Daoy (cell line): ENCODE results near the gene ZNF26. TPM values are rescaled to one million over a fixed set of nuclear protein-coding genes. Genes with fewer than 3 reads are reported as not detected.
A peak's percentile ranks its signal among the peaks of the same experiment; 100 is the strongest.
"Not testable (repeated sequence)": the region's sequence is repeated elsewhere in the genome, so short reads cannot be mapped to it uniquely, and the experiment has no call there.

Experiments used
- DNase-seq: peaks from one replicate; pipeline ENCODE4 v3.0.0-alpha.2; 2015; ENCODE audit warnings: low read depth
- total RNA-seq: library from RNA; depleted of rRNA; stranded (reverse); fragments of >200 nt; shearing (Covaris generic); gene quantifications from 2 replicates; pipeline ENCODE4 v1.2.3, GENCODE V29; 2014; rRNA removed

Gene ZNF26, protein sequence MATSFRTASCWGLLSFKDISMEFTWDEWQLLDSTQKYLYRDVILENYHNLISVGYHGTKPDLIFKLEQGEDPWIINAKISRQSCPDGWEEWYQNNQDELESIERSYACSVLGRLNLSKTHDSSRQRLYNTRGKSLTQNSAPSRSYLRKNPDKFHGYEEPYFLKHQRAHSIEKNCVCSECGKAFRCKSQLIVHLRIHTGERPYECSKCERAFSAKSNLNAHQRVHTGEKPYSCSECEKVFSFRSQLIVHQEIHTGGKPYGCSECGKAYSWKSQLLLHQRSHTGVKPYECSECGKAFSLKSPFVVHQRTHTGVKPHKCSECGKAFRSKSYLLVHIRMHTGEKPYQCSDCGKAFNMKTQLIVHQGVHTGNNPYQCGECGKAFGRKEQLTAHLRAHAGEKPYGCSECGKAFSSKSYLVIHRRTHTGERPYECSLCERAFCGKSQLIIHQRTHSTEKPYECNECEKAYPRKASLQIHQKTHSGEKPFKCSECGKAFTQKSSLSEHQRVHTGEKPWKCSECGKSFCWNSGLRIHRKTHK
- total RNA-seq = 6.9 and 9.8 TPM in 2 replicates

DNA sequence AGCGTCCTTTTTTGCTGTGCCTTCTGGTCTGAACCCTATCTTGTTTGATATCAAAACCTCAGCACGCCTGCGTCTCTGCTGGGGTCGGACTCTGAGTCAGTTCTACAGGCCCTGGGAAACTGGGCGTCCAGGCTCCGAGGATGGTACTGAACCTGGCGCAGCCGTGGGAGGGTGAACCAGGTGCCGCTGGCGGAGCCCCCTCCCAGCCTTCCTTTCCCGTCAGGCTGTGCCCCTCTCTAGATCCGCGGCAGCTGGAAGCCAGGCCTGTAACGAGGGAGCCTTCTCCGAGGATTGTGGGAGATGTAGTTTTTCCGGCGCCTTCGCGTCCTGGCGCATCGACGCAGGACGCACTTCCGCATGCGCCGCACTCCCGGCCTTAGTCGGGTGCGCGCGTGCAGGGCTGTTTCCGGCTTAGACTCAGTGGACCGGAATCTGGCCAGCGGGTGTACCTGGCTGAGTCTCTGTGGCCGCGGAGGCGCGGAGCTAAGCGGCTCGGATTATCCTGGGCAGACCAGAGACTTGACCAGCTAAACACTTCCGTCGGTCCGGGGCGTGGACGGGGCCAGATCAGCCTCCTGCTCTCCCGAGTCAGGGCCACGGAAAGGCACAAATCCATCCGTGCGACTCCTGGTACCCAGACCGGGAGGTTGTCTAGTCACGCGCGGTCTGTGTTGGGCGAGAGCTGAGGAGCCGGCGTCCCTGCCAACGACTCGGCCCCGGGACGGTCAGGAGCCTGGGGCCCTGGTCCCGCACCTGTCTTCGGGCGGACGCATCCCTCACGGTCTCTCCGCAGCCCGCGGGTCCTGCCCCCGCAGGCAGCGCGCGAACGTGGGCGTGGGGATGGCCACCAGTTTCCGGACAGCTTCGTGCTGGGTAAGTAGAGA is at the start of gene ZNF26:
ZNF26 (plus strand) TSS at position 367 of the 884 bp plus-strand sequence; CDS start at position 841, 474 bp downstream.
- DNase-seq = peak; percentile 96

DNA sequence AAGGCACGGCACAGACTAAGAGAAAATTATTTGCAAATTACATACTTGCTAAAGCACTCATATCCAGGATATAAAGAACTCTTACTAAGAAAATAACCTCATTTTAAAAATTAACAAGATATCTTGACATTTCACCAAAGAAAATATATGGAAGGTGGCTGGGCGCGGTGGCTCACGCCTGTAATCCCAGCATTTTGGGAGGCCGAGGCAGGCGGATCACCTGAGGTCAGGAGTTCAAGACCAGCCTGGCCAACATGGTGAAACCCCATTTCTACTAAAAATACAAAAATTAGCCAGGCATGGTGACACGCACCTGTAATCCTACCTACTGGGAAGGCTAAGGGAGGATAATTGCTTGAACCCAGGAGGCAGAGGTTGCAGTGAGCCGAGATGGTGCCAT is 49.2 kb upstream of the ZNF26 start:
- DNase-seq = not testable (repeated sequence)

DNA sequence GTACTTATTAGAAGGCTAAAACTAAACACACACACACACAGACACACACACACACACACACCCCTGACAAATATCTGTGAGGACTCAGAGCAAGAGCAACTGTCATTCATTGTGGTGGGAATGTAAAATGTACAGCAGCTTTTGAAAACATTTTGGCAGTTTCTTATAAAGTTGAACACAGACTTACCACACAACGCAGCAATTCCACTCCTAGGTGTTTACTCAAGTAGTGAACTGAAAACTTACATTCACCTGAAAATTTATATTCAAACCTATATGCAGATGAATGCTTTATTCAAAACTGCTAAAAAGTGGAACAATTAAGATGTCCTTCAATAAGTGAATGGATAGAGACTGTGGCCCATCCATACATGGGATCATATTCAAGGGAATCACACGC is 48.7 kb upstream of the ZNF26 start:
- no peak for DNase-seq

DNA sequence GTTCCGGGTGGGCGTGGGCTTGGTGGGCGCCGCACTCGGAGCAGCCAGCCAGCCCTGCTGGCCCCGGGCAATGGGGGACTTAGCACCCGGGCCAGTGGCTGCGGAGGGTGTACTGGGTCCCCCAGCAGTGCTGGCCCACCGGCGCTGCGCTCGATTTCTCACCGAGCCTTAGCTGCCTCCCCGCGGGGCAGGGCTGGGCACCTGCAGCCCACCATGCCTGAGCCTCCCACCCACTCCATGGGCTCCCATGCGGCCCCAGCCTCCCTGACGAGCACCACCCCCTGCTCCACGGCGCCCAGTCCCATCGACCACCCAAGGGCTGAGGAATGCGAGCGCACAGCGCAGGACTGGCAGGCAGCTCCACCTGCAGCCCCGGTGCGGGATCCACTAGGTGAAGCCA is 47.4 kb upstream of the ZNF26 start:
- not testable (repeated sequence) for DNase-seq

DNA sequence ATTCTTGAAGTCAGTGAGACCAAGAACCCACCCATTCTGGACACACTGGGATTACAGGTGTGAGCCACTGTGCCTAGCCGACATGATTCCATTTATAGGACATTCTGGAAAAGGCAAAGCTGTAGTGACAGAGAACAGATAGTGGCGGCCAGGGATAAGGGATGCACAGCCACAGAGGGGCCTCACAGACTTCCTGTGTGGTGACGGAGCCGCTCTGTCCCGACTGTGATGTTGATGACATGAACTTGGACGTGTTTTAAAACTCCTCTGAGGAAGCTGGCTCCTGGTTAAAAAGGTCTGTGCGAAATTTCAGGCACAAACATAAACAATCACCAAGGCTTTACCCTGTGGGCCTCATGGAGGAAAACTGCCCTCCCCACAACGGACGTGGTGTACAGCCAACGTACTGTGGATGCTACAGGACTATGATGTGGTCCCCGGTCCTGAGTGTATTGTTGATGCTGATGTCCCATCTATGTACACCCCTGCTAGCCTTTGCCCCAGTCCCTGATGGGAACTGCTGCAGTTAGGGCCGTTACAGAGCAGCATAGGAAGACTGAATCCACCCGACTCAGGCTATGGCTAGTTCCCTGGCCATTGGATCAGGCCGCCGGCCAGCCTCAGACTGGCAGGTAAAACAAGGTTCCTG is 46.0 kb upstream of the ZNF26 start:
- DNase-seq = no peak

DNA sequence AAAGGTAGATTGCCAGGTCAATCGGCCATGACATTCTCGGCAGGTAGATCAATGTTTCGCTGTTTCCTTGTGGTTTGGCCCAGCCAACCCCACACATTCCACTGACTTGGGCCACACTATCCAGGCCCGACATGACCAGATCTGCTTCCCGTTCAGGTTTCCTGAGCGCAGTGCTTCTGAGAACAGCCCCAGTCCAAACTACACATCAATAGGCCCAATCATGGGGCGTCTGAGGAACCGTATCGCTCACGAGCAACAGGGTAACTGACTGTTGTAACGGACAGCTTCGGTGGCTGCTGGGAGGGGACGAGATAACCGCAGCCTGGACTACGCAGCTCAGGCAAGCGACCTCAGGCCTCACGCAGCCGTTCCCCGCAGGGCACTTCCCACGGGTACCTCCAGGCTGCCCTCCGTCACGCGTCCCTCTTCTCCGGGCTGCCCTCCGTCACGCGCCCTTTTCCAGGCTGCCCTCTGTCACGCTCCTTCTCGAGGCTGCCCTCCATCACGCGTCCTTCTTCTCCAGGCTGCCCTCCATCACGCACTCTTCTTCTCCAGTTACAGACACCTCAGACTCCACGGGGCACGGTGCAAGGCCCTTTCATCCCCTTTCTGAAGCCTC is 44.7 kb upstream of the ZNF26 start:
- DNase-seq = no peak

DNA sequence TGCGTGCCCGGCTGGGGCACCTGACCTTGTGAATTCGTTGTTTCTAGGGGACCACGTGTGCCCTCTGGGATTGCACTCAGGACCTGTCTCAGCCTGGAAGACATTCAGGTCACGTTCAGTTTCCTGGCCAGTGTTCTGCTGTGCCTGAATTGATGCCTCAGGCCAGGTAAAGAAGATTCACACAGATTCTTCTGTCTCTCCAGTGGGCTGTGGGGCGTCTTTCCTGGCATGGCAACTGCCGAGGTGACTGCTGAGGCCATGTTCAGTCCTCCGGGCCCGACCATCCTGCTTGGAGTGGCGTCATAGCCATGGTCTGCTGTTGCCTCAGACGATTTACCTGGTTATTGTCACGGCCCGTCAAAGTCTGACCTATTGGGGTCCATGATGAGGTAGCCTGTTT is 43.6 kb upstream of the ZNF26 start:
- no peak for DNase-seq

DNA sequence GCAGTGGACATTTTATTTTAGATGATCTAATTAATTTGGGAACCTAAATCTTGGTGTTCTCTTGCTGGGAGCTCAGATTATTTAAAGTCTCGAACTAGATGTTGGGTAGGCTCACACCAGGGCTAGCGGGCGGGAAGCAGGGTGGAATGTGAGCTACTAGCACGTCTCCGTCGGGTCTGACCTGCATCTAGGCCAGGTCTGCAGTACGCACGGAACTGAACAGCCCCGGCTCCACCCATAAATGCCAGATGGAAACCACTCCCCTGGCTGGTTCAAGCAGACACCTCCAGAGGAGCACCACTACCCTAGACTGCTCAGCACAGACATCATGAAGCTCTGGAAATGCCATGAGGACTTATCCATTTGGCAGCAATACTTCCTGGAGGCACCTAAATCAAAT is 40.4 kb upstream of the ZNF26 start:
- DNase-seq = no peak

DNA sequence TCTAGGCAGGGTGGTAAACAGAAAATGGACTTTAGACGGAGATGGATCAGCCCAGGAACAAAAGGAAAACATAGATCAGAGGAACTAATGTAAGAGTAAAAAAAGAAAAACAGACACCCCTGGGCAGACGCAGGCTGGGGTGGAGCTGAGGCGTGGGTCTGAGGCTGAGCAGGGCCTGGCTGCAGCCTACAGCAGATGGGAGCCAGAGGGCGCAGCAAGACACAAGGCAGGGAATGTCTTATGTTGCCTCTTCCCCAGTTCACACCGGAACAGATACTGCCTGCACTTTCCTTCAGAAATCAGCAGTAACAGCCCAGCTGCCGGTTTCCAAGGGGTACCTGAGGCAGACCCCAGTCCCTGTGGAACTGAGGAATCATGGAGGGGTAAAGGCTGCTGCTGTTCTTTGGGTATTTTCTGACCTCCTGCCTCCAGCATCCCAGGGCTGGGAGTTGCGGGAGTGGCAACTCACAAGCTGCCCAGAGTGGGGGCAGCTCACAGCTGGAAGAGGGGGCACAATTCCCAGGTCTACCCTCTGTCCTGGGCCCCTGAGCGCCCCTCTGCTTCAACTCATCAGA is 39.8 kb upstream of the ZNF26 start:
- DNase-seq = no peak

DNA sequence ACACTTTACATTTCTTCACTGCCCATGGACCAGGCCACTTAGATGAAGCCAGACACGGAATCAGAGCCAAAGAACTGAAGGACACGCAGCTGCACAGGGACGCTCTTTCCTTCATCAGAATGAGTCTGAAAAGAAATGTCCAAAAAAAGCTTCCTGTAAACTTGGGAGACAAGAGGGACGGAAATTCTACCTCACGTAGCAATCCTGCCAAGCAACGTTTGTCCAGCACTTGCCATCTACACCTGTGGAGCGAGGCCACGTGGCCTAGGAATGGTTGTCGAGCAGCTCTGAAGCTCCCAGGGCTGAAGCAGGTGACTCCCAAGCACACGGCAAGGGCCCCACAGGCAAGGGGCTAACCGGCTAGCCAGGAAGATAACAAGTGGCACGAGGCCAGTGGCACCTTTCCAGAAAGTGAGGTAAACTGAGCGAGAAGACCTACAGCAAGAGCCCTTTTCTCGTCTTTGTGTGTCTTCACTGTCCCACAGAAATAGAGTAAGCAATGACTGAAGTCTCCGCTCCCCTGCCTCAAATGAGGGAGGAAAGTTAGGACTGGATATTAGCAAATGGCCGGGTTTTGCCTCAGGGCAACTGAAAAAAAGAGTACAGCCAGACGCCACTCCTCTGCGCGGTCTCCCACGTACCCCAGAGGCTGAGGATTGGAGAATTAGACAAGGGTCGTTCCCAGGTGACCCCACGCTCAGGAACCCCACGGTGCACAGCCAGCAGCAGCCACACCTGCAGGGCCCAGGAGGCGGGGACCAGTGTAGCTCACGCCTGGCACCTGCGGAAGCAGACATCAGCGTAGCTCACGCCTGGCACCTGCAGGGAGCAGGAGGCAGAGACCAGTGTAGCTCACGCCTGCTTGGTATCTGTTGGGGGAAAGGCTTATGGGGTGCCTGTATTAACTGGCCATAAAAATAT is 37.8 kb upstream of the ZNF26 start:
- DNase-seq = no peak

DNA sequence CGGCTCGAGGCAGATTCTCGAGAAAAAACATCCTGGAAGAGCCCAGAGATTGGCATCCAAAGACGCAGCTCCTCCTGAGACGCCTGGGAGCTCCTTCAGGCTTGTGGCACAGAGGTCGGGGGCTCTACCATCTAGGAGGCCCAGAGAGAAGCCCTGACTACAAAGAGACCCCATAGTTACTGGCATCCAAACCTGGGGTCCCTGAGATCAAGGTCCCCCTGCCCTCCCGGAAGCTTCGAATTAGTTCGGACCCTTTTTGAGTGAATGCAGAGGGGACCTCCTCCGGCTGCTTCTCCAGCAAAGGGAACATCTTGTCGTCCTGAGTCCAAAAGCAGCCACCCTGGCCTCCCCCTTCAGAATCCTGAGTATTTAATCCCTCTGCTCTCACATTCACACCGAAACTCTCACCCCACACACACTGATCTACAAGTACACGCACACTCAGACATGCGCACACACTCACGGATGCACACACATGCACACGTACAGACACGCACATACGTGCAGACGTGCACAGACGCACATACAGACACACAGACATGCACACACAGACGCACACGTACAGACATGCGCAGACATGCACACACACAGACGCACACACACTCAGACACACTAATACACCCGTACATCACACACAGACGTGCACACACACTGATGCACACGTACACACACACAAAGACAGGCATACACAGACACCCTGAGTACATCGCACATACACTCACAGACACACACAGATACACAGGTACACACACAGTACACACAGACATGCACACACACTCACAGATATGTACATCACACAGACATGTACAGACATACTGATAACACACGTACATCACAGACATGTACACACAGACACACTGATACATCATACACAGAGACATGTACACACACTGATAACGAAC is 36.0 kb upstream of the ZNF26 start:
- no peak for DNase-seq

DNA sequence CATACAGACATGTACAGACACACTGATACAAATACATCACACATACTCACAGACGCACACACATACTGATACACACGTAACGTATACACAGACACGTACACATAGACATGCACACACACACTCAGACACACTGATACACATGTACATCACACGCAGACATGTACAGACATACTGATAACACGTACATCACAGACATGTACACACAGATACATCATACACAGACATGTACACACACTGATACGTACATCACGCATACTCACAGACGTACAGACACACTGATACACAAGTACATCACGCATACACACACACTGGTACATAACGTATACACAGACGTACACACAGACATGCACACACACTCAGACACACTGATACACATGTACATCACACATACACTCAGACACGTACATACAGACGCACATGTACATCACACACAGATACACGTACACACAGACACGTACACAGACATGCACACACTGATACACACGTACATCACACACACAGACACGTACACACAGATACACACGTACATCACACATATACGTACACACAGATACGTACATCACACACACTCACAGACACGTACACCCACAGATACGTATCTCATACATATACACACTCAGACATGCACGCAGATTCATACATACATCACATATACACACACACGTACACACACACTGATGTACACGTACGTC is 35.2 kb upstream of the ZNF26 start:
- no peak for DNase-seq

DNA sequence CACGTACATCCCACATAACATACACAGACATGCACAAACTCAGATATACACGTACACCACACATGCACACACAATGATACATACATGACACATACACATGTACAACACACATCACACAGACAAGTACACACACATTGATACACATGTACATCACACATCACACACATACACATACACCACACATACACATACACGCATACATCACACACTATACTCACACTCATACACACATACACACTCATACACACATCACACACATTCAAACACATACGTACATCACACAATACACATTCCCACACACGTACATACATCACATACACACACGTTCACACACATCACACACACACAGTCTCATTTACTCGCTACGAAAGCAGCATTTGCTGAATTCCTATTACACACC is 34.5 kb upstream of the ZNF26 start:
- no peak for DNase-seq

DNA sequence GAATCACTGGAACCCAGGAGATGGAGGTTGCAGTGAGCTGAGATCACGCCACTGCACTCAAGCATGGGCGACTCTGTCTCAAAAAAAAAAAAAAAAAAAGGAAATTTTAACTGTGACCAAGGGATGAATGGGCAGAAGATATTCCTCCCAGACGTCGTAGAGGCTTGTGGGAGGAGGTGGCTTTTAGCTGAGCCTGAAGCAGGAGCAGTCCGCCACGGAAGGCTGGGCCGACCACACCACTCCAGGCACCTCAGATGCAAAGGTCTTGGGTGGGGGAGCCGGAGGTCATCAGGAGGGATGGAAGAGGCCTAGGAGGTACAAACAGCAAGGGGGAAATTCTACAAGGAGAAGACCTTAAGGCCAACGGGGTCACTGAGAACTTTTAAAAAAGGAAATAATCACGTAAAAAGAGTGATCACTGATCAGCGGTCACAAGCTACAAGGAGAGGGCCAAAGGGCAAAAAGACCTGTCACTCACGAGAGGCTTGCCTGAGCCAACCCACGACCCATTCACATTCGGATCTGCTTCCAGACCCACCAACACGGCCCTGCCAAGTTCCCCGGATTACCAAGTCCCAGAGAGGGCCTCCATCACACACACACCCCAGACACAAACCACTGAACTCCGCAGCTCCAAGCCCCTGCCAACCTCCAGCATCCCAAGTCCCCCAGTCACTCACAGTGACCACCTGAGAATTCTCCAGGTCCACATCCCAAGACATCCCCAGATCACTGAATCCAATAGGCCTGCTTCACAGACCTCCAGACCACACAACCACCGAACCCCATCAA is 33.6 kb upstream of the ZNF26 start:
- no peak for DNase-seq

DNA sequence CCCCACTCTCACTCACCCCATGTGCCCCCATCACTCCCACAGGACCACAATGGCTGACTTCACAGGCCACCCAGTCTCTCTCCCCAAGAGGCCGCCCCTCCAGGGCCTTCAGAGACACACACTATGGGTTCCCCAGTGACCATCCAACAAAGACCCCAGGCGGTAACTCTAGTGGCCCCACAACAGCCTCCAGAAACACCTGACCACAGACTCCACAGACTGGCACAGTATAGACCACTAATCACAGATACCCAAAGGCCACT is 33.1 kb upstream of the ZNF26 start:
- no peak for DNase-seq

DNA sequence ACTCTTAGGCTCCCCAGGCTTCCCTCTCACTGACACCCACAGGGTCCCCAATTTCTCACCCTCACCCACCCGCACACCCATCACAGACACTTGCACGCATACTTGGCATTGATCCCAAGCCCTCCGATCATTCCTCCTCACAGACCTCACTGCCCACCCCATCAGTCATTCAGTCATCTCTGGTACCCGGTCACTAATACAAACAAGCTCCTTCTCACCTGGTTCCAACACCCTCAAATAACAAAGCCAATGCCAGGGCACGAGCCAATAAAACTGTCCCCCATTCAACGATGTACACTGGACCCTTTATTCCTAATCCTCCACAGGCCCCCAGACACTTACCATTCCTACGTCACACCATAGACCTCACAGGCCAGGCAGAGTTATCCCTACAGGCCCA is 32.4 kb upstream of the ZNF26 start:
- no peak for DNase-seq

DNA sequence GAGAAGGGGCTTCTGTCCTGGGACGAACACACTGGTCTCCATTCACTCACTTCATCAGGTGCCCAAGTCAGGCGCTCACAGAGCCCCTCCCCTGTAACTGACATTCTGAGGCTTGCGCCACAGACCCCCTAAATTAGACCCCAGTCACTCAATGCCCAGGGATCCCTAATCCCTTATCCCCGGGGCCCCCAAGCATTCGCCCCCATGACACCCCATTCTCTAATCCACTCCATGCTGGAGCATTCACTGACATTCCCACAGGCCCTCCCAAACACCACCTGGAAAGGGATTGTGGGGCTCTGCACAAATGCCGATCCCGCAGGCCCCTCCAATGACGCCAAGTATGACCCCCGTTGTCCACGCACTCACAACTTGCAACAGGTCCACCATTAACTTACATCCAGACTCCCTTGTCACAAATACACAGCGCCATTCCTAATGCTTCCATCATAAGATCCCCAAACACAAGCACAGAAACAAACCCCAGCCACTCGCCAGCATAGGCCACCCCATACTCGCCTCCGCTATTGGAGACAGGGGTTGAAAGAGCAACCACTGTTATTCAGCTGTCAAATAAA is 31.6 kb upstream of the ZNF26 start:
- DNase-seq = no peak
